ENCODE data around the gene ARHGEF4.
A peak's percentile ranks its signal among the peaks of the same experiment; 100 is the strongest.

ARHGEF4 gene

GRCh38 chr2:130834091-130834930, 2.4 kb upstream of the ARHGEF4 start:
- DNase-seq (ENCODE audit: low read depth) = peak; percentile 70

- no peak for DNase-seq (ENCODE audit: low read depth)
Measured at GRCh38 chr2:130834931-130835765, 1.6 kb upstream of the ARHGEF4 start.

GRCh38 chr2:130835766-130836015, 1.0 kb upstream of the ARHGEF4 start:
- DNase-seq (ENCODE audit: low read depth) = no peak

DNA sequence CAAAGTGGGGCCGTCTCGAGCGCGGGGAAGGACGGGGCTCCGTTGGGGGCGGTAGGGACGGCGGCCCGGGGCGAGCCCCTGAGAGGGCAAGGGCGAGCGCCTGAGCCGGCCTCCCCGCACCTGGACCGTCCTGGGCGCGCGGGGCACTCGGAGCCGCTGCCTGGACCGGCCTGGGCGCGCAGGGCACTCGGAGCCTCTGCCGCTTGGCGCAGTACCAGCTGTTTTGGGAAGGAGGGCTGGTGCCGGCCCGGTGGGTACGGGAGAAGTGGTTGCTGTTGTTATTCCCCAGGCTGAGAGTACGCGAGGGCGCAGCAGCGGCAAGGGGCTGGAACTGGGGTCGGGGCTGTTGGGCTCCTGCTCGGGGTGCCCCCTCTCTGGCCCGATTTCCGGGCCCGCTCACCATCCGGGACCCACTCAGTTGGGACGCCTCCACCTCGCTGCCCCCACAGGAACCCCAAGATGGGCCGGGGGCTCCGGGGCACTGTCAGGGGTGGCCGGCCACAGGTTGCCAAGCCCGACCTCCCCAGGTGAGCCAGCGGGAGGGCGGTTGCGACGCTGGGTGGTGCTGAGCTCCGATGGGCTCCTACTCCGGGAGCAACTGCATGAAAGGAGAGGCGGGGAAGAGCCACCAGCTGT, 579 bp downstream of the ARHGEF4 start:
- no peak for DNase-seq (ENCODE audit: low read depth)

- no peak for DNase-seq (ENCODE audit: low read depth)
Measured at GRCh38 chr2:130837811-130838565, 1.3 kb downstream of the ARHGEF4 start.

- no peak for DNase-seq (ENCODE audit: low read depth)
Measured at GRCh38 chr2:130839011-130839780, 2.5 kb downstream of the ARHGEF4 start.

GRCh38 chr2:130840506-130840905, 3.8 kb downstream of the ARHGEF4 start:
- DNase-seq (ENCODE audit: low read depth) = no peak

DNA sequence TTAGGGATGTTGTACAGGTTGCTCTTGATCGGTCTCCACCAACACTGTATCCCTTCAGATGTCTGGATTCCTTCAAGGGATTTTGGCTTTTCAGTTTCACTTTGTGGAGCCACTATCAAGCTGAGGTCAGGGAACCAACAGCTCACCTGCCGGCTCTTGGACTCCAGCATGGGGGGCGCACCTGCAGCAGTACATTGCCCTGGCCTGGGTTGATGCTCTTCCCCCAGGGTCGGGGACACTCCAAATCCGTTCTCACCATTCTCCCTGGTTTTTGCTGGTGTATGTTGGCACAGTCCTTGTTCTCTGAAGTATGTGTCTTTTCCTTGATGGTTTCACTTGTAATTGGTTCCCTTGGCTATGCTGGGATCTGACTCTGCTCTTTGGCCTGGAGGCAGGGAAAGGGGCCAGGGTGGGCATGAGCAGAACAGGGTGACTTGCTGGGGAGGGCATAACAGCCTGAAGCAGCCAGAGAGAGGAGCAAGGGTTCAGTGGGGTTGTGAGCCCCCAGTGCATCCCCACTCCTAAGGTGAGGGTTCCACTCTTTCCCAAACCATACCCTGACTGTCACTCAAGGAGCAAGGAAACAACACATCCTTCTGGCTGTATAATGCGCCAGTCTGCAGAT, 5.1 kb downstream of the ARHGEF4 start:
- no peak for DNase-seq (ENCODE audit: low read depth)

DNA sequence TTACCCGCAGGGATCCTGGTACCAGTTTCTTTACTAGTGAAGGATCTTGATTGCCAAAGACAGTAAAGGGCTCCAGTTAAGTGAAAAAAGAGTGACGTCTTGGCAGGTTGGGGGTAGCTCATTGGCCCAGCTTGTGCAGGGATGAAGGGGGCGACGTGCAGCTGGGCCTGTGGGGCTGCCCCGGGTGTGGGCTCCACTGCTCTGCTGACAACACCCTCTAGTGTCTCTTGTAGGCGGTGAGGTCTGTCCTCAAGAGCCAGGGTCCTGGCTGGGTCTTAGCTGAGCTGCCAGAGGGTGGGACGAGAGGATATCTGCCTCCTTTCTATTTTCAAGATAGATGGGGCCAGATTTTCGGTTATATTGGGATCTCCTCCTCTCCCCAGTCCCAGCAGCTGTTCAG, 6.1 kb downstream of the ARHGEF4 start:
- DNase-seq (ENCODE audit: low read depth) = no peak

- no peak for DNase-seq (ENCODE audit: low read depth)
Measured at GRCh38 chr2:130843321-130843985, 6.7 kb downstream of the ARHGEF4 start.

DNA sequence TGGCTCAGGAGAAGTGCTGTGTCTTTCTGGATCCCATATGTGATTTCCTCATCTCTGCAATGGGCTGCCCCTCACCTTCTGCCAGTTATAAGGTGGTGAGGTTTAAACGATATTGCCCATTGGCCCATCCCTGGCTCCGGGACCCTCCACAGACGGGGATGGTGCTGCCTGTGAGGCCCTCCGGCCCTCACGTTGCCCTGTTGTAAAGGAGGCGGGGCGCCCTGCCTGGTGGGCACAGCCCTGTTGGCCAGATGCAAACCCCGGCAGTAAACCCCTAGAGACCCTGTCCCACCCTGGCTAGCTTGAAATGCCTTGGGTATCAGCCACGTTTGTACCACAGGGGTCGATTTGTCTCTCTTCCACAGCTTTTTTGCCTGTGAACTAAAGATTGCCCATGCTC, 7.4 kb downstream of the ARHGEF4 start:
- no peak for DNase-seq (ENCODE audit: low read depth)

- DNase-seq (ENCODE audit: low read depth) = no peak
Measured at GRCh38 chr2:130845505-130846085, 8.9 kb downstream of the ARHGEF4 start.

DNA sequence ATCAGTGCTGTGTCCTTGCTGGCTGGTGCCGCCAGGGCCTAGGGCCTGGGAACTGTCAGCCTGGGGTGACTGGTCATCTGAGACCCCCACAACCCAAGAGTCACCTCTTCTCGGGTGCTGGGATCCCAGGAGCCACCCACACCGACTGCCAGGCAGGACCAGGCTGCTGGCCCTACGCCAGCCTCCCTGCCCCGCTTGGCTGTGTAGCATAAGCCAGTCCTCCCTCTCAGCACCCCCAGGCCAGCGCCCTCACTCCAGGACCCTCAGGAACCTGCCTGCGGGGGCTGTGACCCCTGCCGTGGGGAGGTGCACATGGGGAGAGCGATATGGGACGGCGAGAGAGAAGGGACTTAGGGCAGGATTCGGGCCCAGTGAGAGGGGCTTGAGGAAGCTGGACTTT, 9.5 kb downstream of the ARHGEF4 start:
- DNase-seq (ENCODE audit: low read depth) = no peak

GRCh38 chr2:130846686-130847375, 10.1 kb downstream of the ARHGEF4 start:
- DNase-seq (ENCODE audit: low read depth) = peak; percentile 24

DNA sequence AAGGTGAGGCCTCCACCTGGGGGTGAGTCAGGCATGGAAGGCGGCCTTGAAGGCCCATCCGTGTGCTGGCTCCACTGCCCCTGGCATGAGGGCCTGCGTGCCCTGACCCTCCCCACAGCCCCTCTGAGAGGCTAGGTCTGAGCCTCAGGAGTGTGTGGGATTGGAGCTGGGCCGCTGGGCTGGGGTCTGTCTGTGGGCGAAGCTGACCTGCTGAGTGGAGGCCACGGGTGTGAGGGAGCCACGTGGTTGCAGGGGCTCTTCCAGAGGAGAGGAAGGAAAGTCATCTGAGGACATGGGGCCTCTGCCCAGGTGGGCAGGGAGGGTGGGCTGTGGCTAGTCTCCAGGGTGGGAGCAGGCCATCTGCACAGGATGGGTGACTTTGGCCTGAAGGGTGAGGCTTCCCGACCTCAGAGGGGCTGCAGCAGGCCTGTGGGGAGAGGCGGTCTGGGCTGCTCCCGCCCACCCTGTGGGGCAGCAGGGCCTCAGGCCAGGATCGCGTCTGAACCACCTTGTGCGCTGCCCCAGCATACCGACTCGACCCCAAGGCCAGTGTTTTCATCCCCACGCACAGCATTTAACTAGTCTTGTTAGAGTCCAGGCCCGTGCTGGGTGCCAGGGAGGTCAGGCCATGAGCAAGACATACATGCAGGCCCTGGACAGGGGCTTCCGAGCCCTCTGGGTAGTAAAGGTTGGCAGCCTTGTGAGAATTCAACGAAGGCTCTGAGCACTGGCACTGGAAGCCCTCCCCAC, 11.2 kb downstream of the ARHGEF4 start:
- no peak for DNase-seq (ENCODE audit: low read depth)

- no peak for DNase-seq (ENCODE audit: low read depth)
Measured at GRCh38 chr2:130848526-130849210, 12.0 kb downstream of the ARHGEF4 start.

- DNase-seq (ENCODE audit: low read depth) = no peak
Measured at GRCh38 chr2:130849896-130850787, 13.4 kb downstream of the ARHGEF4 start.

Data from amniotic epithelial cell (primary cell).